Trophoblast cell (in vitro differentiated cells and primary cell): ENCODE data around the gene TRIM46.
A peak's percentile ranks its signal among the peaks of the same experiment; 100 is the strongest.

Experiments used
- DNase-seq, 2 donors: peaks; one replicate each; pipeline ENCODE4 v3.0.0-alpha.2; 2016
- H2AFZ ChIP-seq: 2 replicates; pipeline ENCODE4 v1.6.1; 2013; ENCODE audit warnings: low read length, moderate library complexity, mild to moderate bottlenecking; ENCODE audit not compliant: insufficient read depth, poor library complexity
- H2AK5ac ChIP-seq: 2 replicates; pipeline ENCODE4 v1.6.1; 2013; ENCODE audit warnings: mild to moderate bottlenecking, low read length
- H2BK120ac ChIP-seq: 2 replicates; pipeline ENCODE4 v1.6.1; 2013; ENCODE audit warnings: low read length, mild to moderate bottlenecking, moderate library complexity; ENCODE audit not compliant: insufficient read depth, poor library complexity
- H2BK12ac ChIP-seq: 2 replicates; pipeline ENCODE4 v1.6.1; 2013; ENCODE audit warnings: mild to moderate bottlenecking, low read length, moderate library complexity
- H2BK5ac ChIP-seq: 2 replicates; pipeline ENCODE4 v1.6.1; 2013; ENCODE audit warnings: low read length, low read depth, moderate library complexity, mild to moderate bottlenecking; ENCODE audit not compliant: poor library complexity
- H3K14ac ChIP-seq: 2 replicates; pipeline ENCODE4 v1.6.1; 2013; ENCODE audit warnings: mild to moderate bottlenecking, low read length
- H3K18ac ChIP-seq: 2 replicates; pipeline ENCODE4 v1.6.1; 2013; ENCODE audit warnings: mild to moderate bottlenecking, low read length
- H3K23ac ChIP-seq: 2 replicates; pipeline ENCODE4 v1.6.1; 2013; ENCODE audit warnings: low read length
- H3K27ac ChIP-seq: 2 replicates; pipeline ENCODE4 v1.5.1; 2013; ENCODE audit warnings: low read depth, mild to moderate bottlenecking, inconsistent platforms, low read length, moderate library complexity
- H3K27me3 ChIP-seq: 2 replicates; pipeline ENCODE4 v1.6.1; 2013; ENCODE audit warnings: inconsistent platforms, mild to moderate bottlenecking, low read length, moderate library complexity; ENCODE audit not compliant: insufficient read depth
- H3K36me3 ChIP-seq, 2 experiments: 1 replicate in 1 of 2; 2 replicates in 1 of 2; pipeline ENCODE4 v1.6.1; 2013; ENCODE audit warnings: low read length in 2 of 2, mild to moderate bottlenecking in 2 of 2, moderate library complexity in 1 of 2; ENCODE audit not compliant: insufficient read depth in 2 of 2, control insufficient read depth in 1 of 2
- H3K4ac ChIP-seq: 2 replicates; pipeline ENCODE4 v1.6.1; 2013; ENCODE audit warnings: low read depth, mild to moderate bottlenecking, low read length, moderate library complexity
- H3K4me1 ChIP-seq, 2 experiments: 1 replicate in 1 of 2; 2 replicates in 1 of 2; pipeline ENCODE4 v1.6.1; 2013; ENCODE audit warnings: low read length in 2 of 2, mild to moderate bottlenecking in 2 of 2, moderate library complexity in 1 of 2; ENCODE audit not compliant: insufficient read depth in 2 of 2, control insufficient read depth in 1 of 2
- H3K4me2 ChIP-seq: 2 replicates; pipeline ENCODE4 v1.6.1; 2013; ENCODE audit warnings: inconsistent platforms, mild to moderate bottlenecking, low read length, moderate library complexity
- H3K4me3 ChIP-seq: 2 replicates; pipeline ENCODE4 v1.5.1; 2013; ENCODE audit warnings: mild to moderate bottlenecking, low read depth, low read length, inconsistent platforms
- H3K79me1 ChIP-seq: one replicate; pipeline ENCODE4 v1.6.1; 2013; ENCODE audit warnings: low read length
- H3K79me2 ChIP-seq: 2 replicates; pipeline ENCODE4 v1.6.1; 2013; ENCODE audit warnings: low read length, mild to moderate bottlenecking; ENCODE audit not compliant: control insufficient read depth, insufficient read depth, poor library complexity
- H3K9ac ChIP-seq: 2 replicates; pipeline ENCODE4 v1.6.1; 2013; ENCODE audit warnings: mild to moderate bottlenecking, low read length
- H3K9me3 ChIP-seq: 2 replicates; pipeline ENCODE4 v1.6.1; 2013; ENCODE audit warnings: low read depth, mild to moderate bottlenecking, control low read depth, inconsistent platforms, low read length; ENCODE audit not compliant: insufficient read depth
- H4K12ac ChIP-seq: 2 replicates; pipeline ENCODE4 v1.6.1; 2013; ENCODE audit warnings: low read depth, mild to moderate bottlenecking, low read length, moderate library complexity
- H4K8ac ChIP-seq: 2 replicates; pipeline ENCODE4 v1.6.1; 2013; ENCODE audit warnings: low read depth, mild to moderate bottlenecking, low read length, moderate library complexity
- H4K91ac ChIP-seq: one replicate; pipeline ENCODE4 v1.6.1; 2013; ENCODE audit warnings: low read depth, mild to moderate bottlenecking, low read length, moderate library complexity
- WGBS: extraction: QIAGEN DNeasy Blood & Tissue Kit; methylation state at CpG from one replicate; pipeline ENCODE4 v1.1.7; 2013; ENCODE audit warnings: missing lambda C conversion rate; ENCODE audit not compliant: insufficient read length, insufficient coverage; ENCODE audit errors: extremely low coverage; 5-methylcytosine and 5-hydroxymethylcytosine counted together

The TRIM46 gene

DNA sequence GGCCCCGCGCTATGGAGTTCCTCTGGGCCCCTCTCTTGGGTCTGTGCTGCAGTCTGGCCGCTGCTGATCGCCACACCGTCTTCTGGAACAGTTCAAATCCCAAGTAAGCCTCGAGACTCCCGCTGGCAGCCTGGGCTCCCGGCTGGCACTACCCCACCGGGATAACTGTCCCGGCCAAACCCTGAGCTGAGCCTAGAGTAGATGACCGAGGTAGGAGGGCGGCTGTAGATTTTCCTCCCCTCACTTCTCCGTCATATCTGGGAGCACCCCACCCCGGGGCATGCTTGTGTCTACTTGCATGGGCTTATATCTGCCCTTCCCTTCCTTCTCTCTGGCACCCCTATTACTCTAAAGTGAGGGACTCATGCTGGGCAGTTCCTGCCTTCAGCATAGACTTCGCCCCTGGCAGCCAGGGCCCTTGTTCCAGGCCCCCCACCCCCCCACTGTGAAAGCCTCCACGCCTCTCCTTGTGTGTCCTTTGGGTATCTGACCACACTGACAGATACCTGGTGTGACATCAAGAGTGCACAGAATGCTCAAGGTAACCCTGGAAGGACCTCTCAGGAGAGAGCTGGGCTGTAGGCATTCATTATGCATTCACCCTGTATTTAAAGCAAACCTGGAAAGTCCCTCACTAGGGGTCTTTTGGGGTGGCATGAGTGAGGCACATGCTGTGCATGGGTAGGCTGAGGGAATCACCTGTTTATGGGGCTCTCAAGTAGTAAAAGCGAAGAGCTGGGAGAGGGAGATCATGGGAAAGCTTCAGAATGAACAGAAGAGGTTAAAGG is 45.5 kb upstream of the TRIM46 start:
- Histone ChIP-seq H2AK5ac (peak overlapping the region; percentile 61), H3K14ac (peak overlapping the region; percentile 93), H3K4me1 (peaks cover 35 to 45% of the 10 kb centered on the region in 2 experiments), H3K9me3 (peaks cover 2% of the 10 kb centered on the region), H3K4ac (peak overlapping the region; percentile 91), H4K91ac (peak overlapping the region; percentile 99), H3K4me2 (peak overlapping the region; percentile 75), H4K8ac (peak overlapping the region; percentile 64), H2BK5ac (peak overlapping the region; percentile 98), H3K79me1 (peaks cover 57% of the 10 kb centered on the region), H3K36me3 (peaks cover 16 to 18% of the 10 kb centered on the region in 2 experiments), H3K18ac (peak overlapping the region; percentile 77), H3K79me2 (peaks cover 33% of the 10 kb centered on the region), H2AFZ (peak overlapping the region; percentile 8), H3K4me3 (peak overlapping the region; percentile 81), H2BK120ac (peak overlapping the region; percentile 82), H3K27ac (peak overlapping the region; percentile 99), H4K12ac (peak overlapping the region; percentile 44), H3K9ac (peak overlapping the region; percentile 95), H3K23ac (no peak overlapping the region), H3K27me3 (no peaks in the 10 kb centered on the region), H2BK12ac (peak overlapping the region; percentile 25)
- no CpG with 5 or more reads among the region's 17 CpGs for WGBS
- DNase-seq = no peak

DNA sequence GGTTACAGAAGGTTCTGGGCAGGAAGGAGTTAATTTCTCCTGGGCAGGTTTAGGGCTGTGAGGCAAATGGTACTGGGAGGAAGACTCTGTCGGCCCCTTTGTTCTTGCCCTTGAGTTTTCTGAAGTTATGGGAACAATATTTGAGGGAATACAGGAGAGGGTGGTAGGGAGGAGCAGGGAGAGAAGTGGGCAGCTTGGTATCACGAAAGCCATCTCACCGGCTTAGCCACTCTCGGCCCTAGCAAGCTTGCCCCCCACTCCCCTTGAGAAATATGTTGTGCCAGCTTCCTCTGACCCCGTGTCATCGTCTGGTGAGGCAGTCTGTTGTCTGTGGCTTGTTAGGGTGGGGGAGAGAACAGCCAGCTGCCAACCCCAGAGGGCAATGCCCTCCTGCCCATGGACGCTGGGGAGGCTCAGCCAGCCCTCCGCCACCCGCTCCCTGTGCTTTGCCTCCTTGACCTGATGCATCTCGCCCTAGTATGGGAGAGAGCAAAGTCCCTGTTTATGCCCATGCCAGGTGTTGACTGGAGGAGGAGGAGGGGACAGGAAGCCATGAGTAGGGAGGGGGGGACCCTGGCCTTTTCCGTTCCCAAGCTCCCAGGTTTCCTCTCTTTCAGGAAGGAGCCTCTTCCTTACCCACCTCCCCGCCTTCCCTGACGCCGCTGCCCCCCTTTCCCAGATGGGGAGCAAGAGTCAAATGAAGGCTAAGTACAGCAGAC is 44.7 kb upstream of the TRIM46 start:
- Histone ChIP-seq H2BK5ac (peak overlapping the region; percentile 98), H3K23ac (no peak overlapping the region), H3K14ac (peak overlapping the region; percentile 95), H2AFZ (peak overlapping the region; percentile 27), H3K4me1 (peaks cover 41 to 50% of the 10 kb centered on the region in 2 experiments), H3K79me1 (peaks cover 57% of the 10 kb centered on the region), H3K9ac (peak overlapping the region; percentile 95), H3K36me3 (peaks cover 23 to 25% of the 10 kb centered on the region in 2 experiments), H3K4ac (peak overlapping the region; percentile 91), H3K9me3 (peaks cover 2% of the 10 kb centered on the region), H2BK12ac (peak overlapping the region; percentile 29), H2BK120ac (peak overlapping the region; percentile 95), H4K8ac (peak overlapping the region; percentile 88), H3K18ac (peak overlapping the region; percentile 91), H3K27ac (peak overlapping the region; percentile 99), H3K79me2 (peaks cover 33% of the 10 kb centered on the region), H3K27me3 (no peaks in the 10 kb centered on the region), H4K91ac (peak overlapping the region; percentile 99), H3K4me3 (peak overlapping the region; percentile 81), H2AK5ac (peak overlapping the region; percentile 92), H4K12ac (peak overlapping the region; percentile 71), H3K4me2 (peak overlapping the region; percentile 75)
- no CpG with 5 or more reads among the region's 14 CpGs for WGBS
- DNase-seq = peak in 1 of 2 donors; percentile 31

GRCh38 chr1:155130272-155131006 is 43.2 kb upstream of the TRIM46 start:
- no CpG with 5 or more reads among the region's 6 CpGs for WGBS

DNA sequence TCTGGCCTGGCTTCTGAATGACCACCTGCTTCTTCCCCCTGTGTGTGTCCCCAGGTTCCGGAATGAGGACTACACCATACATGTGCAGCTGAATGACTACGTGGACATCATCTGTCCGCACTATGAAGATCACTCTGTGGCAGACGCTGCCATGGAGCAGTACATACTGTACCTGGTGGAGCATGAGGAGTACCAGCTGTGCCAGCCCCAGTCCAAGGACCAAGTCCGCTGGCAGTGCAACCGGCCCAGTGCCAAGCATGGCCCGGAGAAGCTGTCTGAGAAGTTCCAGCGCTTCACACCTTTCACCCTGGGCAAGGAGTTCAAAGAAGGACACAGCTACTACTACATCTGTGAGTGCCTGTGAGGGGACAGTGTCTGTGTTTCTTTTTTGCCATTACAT is 42.4 kb upstream of the TRIM46 start:
- H3K27me3 ChIP-seq = no peaks in the 10 kb centered on the region
- H3K9ac ChIP-seq = no peak overlapping the region
- peak overlapping the region; percentile 63 for H2BK12ac ChIP-seq
- H2AFZ ChIP-seq = no peak overlapping the region
- no peak overlapping the region for H3K4me3 ChIP-seq
- H4K12ac ChIP-seq = no peak overlapping the region
- H3K4me1 ChIP-seq = peaks cover 32 to 37% of the 10 kb centered on the region in 2 experiments
- H3K79me1 ChIP-seq = peaks cover 52% of the 10 kb centered on the region
- peak overlapping the region; percentile 54 for H2AK5ac ChIP-seq
- WGBS = no CpG with 5 or more reads among the region's 8 CpGs
- H3K27ac ChIP-seq = peak overlapping the region; percentile 99
- H2BK5ac ChIP-seq = peak overlapping the region; percentile 33
- no peak overlapping the region for H3K23ac ChIP-seq
- H4K91ac ChIP-seq = peak overlapping the region; percentile 25
- peaks cover 2% of the 10 kb centered on the region for H3K9me3 ChIP-seq
- H3K4me2 ChIP-seq = peak overlapping the region; percentile 75
- H3K18ac ChIP-seq = peak overlapping the region; percentile 56
- H2BK120ac ChIP-seq = peak overlapping the region; percentile 26
- no peak for DNase-seq
- peak overlapping the region; percentile 38 for H3K14ac ChIP-seq
- H3K79me2 ChIP-seq = peaks cover 37% of the 10 kb centered on the region
- H3K4ac ChIP-seq = peak overlapping the region; percentile 73
- H4K8ac ChIP-seq = no peak overlapping the region
- peaks cover 31 to 33% of the 10 kb centered on the region in 2 experiments for H3K36me3 ChIP-seq

More at GRCh38 chr1:155130272-155131006, 43.2 kb upstream of the TRIM46 start:
- peaks cover 34% of the 10 kb centered on the region for H3K79me2 ChIP-seq
- peak overlapping the region; percentile 30 for H3K18ac ChIP-seq
- no peak overlapping the region for H4K12ac ChIP-seq
- peak overlapping the region; percentile 9 for H2AK5ac ChIP-seq
- H3K27ac ChIP-seq = peak overlapping the region; percentile 99
- peaks cover 30 to 33% of the 10 kb centered on the region in 2 experiments for H3K36me3 ChIP-seq
- peaks cover 41 to 45% of the 10 kb centered on the region in 2 experiments for H3K4me1 ChIP-seq
- peaks cover 53% of the 10 kb centered on the region for H3K79me1 ChIP-seq
- peak overlapping the region; percentile 75 for H3K4me2 ChIP-seq
- H3K4me3 ChIP-seq = peak overlapping the region; percentile 67
- H4K91ac ChIP-seq = peak overlapping the region; percentile 97
- peak overlapping the region; percentile 56 for H3K14ac ChIP-seq
- H3K4ac ChIP-seq = peak overlapping the region; percentile 57
- peak overlapping the region; percentile 8 for H2BK12ac ChIP-seq
- H3K9ac ChIP-seq = peak overlapping the region; percentile 81
- DNase-seq = no peak
- no peak overlapping the region for H2AFZ ChIP-seq
- no peak overlapping the region for H3K23ac ChIP-seq
- peak overlapping the region; percentile 62 for H2BK120ac ChIP-seq
- H2BK5ac ChIP-seq = peak overlapping the region; percentile 88
- H4K8ac ChIP-seq = peak overlapping the region; percentile 14
- peaks cover 2% of the 10 kb centered on the region for H3K9me3 ChIP-seq
- H3K27me3 ChIP-seq = no peaks in the 10 kb centered on the region
